B cell (primary cell): Measurements from ENCODE around the gene ISCU.

Experiments used
- EZH2 ChIP-seq: IDR thresholded peaks from 2 replicates; pipeline ENCODE4 v1.6.1; 2012; ENCODE audit warnings: borderline replicate concordance, low read depth, mild to moderate bottlenecking, moderate library complexity, low read length; ENCODE audit not compliant: insufficient read depth, poor library complexity, severe bottlenecking
- TF ChIP-seq, protein P1 (sequence below): fragments of 200-600 bp; IDR thresholded peaks from one replicate; pipeline ENCODE4 v1.8.0; 2022; ENCODE audit warnings: antibody characterized with exemption, mild to moderate bottlenecking

DNA sequence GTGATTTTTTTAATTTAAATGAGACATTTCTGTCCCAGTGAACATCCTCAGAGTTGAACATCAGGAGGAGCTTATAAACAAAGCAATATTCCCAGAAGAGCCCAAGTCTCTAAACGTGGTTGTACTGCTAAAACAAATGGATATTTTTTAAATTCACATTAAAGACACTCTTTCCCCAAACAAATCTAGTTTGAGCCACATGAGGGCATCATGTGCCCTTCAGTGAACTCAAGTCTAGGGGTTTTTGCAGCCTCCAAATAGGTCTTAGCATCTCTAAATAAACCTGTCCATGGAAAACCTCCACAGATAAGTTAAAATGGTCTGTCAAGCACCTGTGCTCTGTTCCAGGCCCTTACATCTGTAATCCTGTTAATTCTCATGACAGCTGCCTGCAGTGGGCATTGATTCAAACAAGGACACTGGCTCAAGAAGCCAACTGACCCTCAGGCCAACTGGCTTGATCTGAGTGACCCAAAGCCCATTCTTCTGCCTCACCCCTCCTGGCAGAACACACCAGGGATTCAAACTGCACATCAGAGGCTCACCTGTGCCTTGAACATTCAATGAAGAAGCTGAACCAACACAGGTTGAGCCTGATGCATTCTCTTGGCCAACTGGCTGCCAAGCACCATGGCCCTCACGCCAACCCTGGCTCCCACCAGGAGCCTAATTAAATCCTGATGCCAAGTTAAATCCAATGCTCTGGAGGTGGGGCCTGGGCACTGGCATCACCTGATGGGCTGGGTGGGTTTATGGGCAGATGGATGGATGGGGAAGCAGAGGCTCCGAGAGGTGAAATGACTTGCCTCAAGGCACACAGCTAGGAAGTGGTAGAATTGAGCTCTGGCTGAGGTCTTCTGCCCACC lies 8.6 kb downstream of the ISCU start:
- TF ChIP-seq, protein P1, sequence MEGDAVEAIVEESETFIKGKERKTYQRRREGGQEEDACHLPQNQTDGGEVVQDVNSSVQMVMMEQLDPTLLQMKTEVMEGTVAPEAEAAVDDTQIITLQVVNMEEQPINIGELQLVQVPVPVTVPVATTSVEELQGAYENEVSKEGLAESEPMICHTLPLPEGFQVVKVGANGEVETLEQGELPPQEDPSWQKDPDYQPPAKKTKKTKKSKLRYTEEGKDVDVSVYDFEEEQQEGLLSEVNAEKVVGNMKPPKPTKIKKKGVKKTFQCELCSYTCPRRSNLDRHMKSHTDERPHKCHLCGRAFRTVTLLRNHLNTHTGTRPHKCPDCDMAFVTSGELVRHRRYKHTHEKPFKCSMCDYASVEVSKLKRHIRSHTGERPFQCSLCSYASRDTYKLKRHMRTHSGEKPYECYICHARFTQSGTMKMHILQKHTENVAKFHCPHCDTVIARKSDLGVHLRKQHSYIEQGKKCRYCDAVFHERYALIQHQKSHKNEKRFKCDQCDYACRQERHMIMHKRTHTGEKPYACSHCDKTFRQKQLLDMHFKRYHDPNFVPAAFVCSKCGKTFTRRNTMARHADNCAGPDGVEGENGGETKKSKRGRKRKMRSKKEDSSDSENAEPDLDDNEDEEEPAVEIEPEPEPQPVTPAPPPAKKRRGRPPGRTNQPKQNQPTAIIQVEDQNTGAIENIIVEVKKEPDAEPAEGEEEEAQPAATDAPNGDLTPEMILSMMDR, result peak; percentile 41
- TF ChIP-seq EZH2, result no peak
